Measurements from ENCODE around the gene KLRF1.

Gene KLRF1

GRCh38 chr12:9856151-9856550 is 28.9 kb downstream of the KLRF1 start:
- Histone ChIP-seq H3K18ac (ENCODE audit: low read depth in 1 of 2, low read length in 2 of 2) (no peak overlapping the region), H4K91ac (ENCODE audit: low read length) (no peak overlapping the region), H2BK15ac (ENCODE audit: low read depth, poor library complexity, severe bottlenecking) (no peak overlapping the region), H3K4me2 (ENCODE audit: low read length, poor library complexity, severe bottlenecking) (no peak overlapping the region), H3K27me3 (ENCODE audit: control insufficient read depth in 1 of 2, insufficient read depth in 1 of 2, low read length in 2 of 2) (no peaks in the 10 kb centered on the region), H2BK120ac (ENCODE audit: low read depth, low read length) (no peak overlapping the region), H3K36me3 (ENCODE audit: control insufficient read depth in 1 of 2, insufficient read depth in 2 of 2, low read depth in 1 of 2, low read length in 2 of 2) (peaks cover 0 to 71% of the 10 kb centered on the region in 2 experiments), H2BK5ac (ENCODE audit: low read depth, low read length, poor library complexity, severe bottlenecking) (no peak overlapping the region), H4K8ac (ENCODE audit: low read length) (no peak overlapping the region), H3K14ac (ENCODE audit: low read length in 2 of 2) (no peak overlapping the region), H3K27ac (ENCODE audit: low read length, poor library complexity, severe bottlenecking) (no peak overlapping the region), H3K4me3 (ENCODE audit: insufficient read depth in 1 of 2, low read depth in 1 of 2, low read length in 2 of 2) (no peak overlapping the region), H3K9me3 (ENCODE audit: control insufficient read depth, low read length) (no peaks in the 10 kb centered on the region), H2AK5ac (ENCODE audit: low read length, severe bottlenecking) (no peak overlapping the region), H2BK12ac (ENCODE audit: low read length in 2 of 2) (no peak overlapping the region), H3K9ac (ENCODE audit: low read length) (no peak overlapping the region), H3K23ac (ENCODE audit: low read length in 2 of 2) (no peak overlapping the region), H3K4ac (ENCODE audit: low read depth in 1 of 2, low read length in 2 of 2) (no peak overlapping the region), H2AFZ (ENCODE audit: low read depth, low read length) (no peak overlapping the region), H3K79me1 (replicated peaks; ENCODE audit: low read length, poor library complexity, severe bottlenecking) (no peaks in the 10 kb centered on the region), H3K4me1 (ENCODE audit: control insufficient read depth, insufficient read depth, low read depth, low read length) (no peaks in the 10 kb centered on the region)
- DNase-seq, result no peak
- WGBS, result 95% methylated on average over 1 of the region's 1 CpG

- Histone ChIP-seq H3K27ac (ENCODE audit: low read length, poor library complexity, severe bottlenecking) (no peak overlapping the region), H3K14ac (ENCODE audit: low read length in 2 of 2) (no peak overlapping the region), H3K9me3 (ENCODE audit: control insufficient read depth, low read length) (no peaks in the 10 kb centered on the region), H4K91ac (ENCODE audit: low read length) (no peak overlapping the region), H2BK12ac (ENCODE audit: low read length in 2 of 2) (no peak overlapping the region), H3K9ac (ENCODE audit: low read length) (no peak overlapping the region), H3K4ac (ENCODE audit: low read depth in 1 of 2, low read length in 2 of 2) (no peak overlapping the region), H3K18ac (ENCODE audit: low read depth in 1 of 2, low read length in 2 of 2) (no peak overlapping the region), H2AFZ (ENCODE audit: low read depth, low read length) (no peak overlapping the region), H2AK5ac (ENCODE audit: low read length, severe bottlenecking) (no peak overlapping the region), H3K4me2 (ENCODE audit: low read length, poor library complexity, severe bottlenecking) (no peak overlapping the region), H2BK15ac (ENCODE audit: low read depth, poor library complexity, severe bottlenecking) (no peak overlapping the region), H3K23ac (ENCODE audit: low read length in 2 of 2) (no peak overlapping the region), H3K4me1 (ENCODE audit: control insufficient read depth, insufficient read depth, low read depth, low read length) (no peaks in the 10 kb centered on the region), H3K79me1 (replicated peaks; ENCODE audit: low read length, poor library complexity, severe bottlenecking) (no peaks in the 10 kb centered on the region), H3K4me3 (ENCODE audit: insufficient read depth in 1 of 2, low read depth in 1 of 2, low read length in 2 of 2) (no peak overlapping the region), H3K36me3 (ENCODE audit: control insufficient read depth in 1 of 2, insufficient read depth in 2 of 2, low read depth in 1 of 2, low read length in 2 of 2) (peaks cover 0 to 67% of the 10 kb centered on the region in 2 experiments), H4K8ac (ENCODE audit: low read length) (no peak overlapping the region), H2BK5ac (ENCODE audit: low read depth, low read length, poor library complexity, severe bottlenecking) (no peak overlapping the region), H3K27me3 (ENCODE audit: control insufficient read depth in 1 of 2, insufficient read depth in 1 of 2, low read length in 2 of 2) (no peaks in the 10 kb centered on the region), H2BK120ac (ENCODE audit: low read depth, low read length) (no peak overlapping the region)
- 94% methylated on average over 2 of the region's 3 CpGs for WGBS
- DNase-seq, result no peak
Observed at GRCh38 chr12:9856894-9857293, 29.6 kb downstream of the KLRF1 start.

GRCh38 chr12:9858135-9858534 is 30.9 kb downstream of the KLRF1 start:
- no peak for DNase-seq
- Histone ChIP-seq H3K9me3 (ENCODE audit: control insufficient read depth, low read length) (no peaks in the 10 kb centered on the region), H3K4ac (ENCODE audit: low read depth in 1 of 2, low read length in 2 of 2) (no peak overlapping the region), H3K36me3 (ENCODE audit: control insufficient read depth in 1 of 2, insufficient read depth in 2 of 2, low read depth in 1 of 2, low read length in 2 of 2) (peaks cover 0 to 57% of the 10 kb centered on the region in 2 experiments), H3K4me3 (ENCODE audit: insufficient read depth in 1 of 2, low read depth in 1 of 2, low read length in 2 of 2) (no peak overlapping the region), H2BK12ac (ENCODE audit: low read length in 2 of 2) (no peak overlapping the region), H3K4me2 (ENCODE audit: low read length, poor library complexity, severe bottlenecking) (no peak overlapping the region), H3K4me1 (ENCODE audit: control insufficient read depth, insufficient read depth, low read depth, low read length) (no peaks in the 10 kb centered on the region), H2AK5ac (ENCODE audit: low read length, severe bottlenecking) (no peak overlapping the region), H3K27ac (ENCODE audit: low read length, poor library complexity, severe bottlenecking) (no peak overlapping the region), H3K23ac (ENCODE audit: low read length in 2 of 2) (no peak overlapping the region), H2BK5ac (ENCODE audit: low read depth, low read length, poor library complexity, severe bottlenecking) (no peak overlapping the region), H2BK120ac (ENCODE audit: low read depth, low read length) (no peak overlapping the region), H3K18ac (ENCODE audit: low read depth in 1 of 2, low read length in 2 of 2) (no peak overlapping the region), H3K79me1 (replicated peaks; ENCODE audit: low read length, poor library complexity, severe bottlenecking) (no peaks in the 10 kb centered on the region), H2AFZ (ENCODE audit: low read depth, low read length) (no peak overlapping the region), H2BK15ac (ENCODE audit: low read depth, poor library complexity, severe bottlenecking) (no peak overlapping the region), H4K8ac (ENCODE audit: low read length) (no peak overlapping the region), H3K27me3 (ENCODE audit: control insufficient read depth in 1 of 2, insufficient read depth in 1 of 2, low read length in 2 of 2) (no peaks in the 10 kb centered on the region), H3K14ac (ENCODE audit: low read length in 2 of 2) (no peak overlapping the region), H3K9ac (ENCODE audit: low read length) (no peak overlapping the region), H4K91ac (ENCODE audit: low read length) (no peak overlapping the region)

GRCh38 chr12:9864913-9865675 is 37.8 kb downstream of the KLRF1 start:
- Histone ChIP-seq H3K14ac (ENCODE audit: low read length in 2 of 2) (no peak overlapping the region), H2BK120ac (ENCODE audit: low read depth, low read length) (no peak overlapping the region), H2BK15ac (ENCODE audit: low read depth, poor library complexity, severe bottlenecking) (no peak overlapping the region), H3K4me1 (ENCODE audit: control insufficient read depth, insufficient read depth, low read depth, low read length) (no peaks in the 10 kb centered on the region), H3K79me1 (replicated peaks; ENCODE audit: low read length, poor library complexity, severe bottlenecking) (no peaks in the 10 kb centered on the region), H2AK5ac (ENCODE audit: low read length, severe bottlenecking) (no peak overlapping the region), H2BK5ac (ENCODE audit: low read depth, low read length, poor library complexity, severe bottlenecking) (no peak overlapping the region), H3K27me3 (ENCODE audit: control insufficient read depth in 1 of 2, insufficient read depth in 1 of 2, low read length in 2 of 2) (no peaks in the 10 kb centered on the region), H3K4ac (ENCODE audit: low read depth in 1 of 2, low read length in 2 of 2) (no peak overlapping the region), H2BK12ac (ENCODE audit: low read length in 2 of 2) (no peak overlapping the region), H3K9ac (ENCODE audit: low read length) (peak overlapping the region; percentile 95), H3K36me3 (ENCODE audit: control insufficient read depth in 1 of 2, insufficient read depth in 2 of 2, low read depth in 1 of 2, low read length in 2 of 2) (peaks cover 0 to 10% of the 10 kb centered on the region in 2 experiments), H4K8ac (ENCODE audit: low read length) (no peak overlapping the region), H3K18ac (ENCODE audit: low read depth in 1 of 2, low read length in 2 of 2) (no peak overlapping the region), H3K27ac (ENCODE audit: low read length, poor library complexity, severe bottlenecking) (no peak overlapping the region), H3K4me2 (ENCODE audit: low read length, poor library complexity, severe bottlenecking) (no peak overlapping the region), H3K4me3 (ENCODE audit: insufficient read depth in 1 of 2, low read depth in 1 of 2, low read length in 2 of 2) (peak overlapping the region in 1 of 2 experiments; percentile 85), H4K91ac (ENCODE audit: low read length) (no peak overlapping the region), H3K9me3 (ENCODE audit: control insufficient read depth, low read length) (peaks cover 7% of the 10 kb centered on the region), H2AFZ (ENCODE audit: low read depth, low read length) (no peak overlapping the region), H3K23ac (ENCODE audit: low read length in 2 of 2) (no peak overlapping the region)
- 100% methylated on average over 1 of the region's 4 CpGs for WGBS
- DNase-seq, result peak; percentile 19

All from mesenchymal stem cell (in vitro differentiated cells and primary cell).